ENCODE results near the gene LCE3E.

The LCE3E gene

DNA sequence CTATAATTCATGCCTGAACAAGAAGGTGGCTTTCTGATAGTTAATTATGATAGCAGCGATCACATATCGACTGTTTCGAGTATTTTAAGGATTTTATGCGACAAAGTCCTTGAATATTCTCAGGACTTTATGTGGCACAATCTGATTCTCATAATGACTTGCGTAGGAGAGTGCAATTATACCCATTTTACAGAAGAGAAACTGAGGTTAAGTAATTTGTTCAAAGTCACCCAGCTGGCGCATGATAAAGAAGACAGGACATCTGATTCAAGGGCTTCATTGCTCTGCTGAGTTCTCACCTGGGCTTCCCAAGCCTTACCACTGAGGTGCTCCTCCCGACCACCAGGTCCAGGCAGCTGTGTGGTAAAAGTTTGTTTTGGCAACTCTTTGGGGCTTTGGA, 50.5 kb downstream of the LCE3E start:
- no peak for DNase-seq (ENCODE audit: low spot score)

All from SW480 (cell line).